Activated gamma-delta T cell (primary cell): ENCODE data around the gene TMCC3.
"Not testable (repeated sequence)": the region's sequence is repeated elsewhere in the genome, so short reads cannot be mapped to it uniquely, and the experiment has no call there.

ENCODE experiments used
- DNase-seq: peaks from one replicate; lab custom pipeline; 2025; lab: John Stamatoyannopoulos, UW

The TMCC3 gene

DNA sequence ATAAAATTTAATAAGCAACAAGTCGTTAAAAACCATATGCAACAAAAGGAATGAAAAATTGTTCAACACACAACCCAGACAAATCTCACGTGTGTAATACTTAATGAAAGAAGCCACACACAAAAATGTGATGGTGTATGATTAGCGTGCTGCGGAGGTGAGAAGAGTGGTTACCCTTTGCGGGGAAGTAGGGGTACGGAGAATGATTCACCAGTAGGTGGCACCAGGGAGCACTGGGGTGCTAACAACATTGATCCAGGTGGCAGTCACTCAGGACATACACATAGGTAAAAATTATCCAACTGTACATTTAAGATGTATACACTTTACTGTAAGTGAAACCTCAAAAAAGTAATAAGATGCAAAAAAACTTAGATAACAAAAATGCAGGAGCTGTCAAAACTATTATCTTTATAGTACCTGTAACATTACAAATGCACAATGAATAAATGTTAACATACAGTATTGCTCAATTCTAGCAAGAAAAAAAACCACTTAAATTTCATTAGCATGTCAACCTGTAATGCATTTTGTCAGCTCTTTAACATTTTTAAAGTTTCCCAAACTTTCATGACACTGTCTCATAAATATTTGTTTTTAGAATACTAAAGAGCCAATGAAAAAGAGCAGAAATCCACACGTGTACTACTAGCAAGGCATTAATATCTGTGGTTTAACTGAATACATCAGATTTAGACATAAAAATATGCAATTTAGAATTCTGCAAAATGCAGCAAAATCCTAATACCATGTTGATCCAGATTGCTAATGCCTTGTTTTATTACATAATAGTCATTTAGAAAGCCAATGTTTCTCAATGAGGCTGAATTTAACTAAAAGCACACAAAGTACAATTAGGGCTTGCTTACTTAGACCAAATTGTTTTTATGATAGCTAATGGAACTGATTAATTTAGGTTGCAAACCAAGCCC is 46.7 kb downstream of the TMCC3 start:
- no peak for DNase-seq

DNA sequence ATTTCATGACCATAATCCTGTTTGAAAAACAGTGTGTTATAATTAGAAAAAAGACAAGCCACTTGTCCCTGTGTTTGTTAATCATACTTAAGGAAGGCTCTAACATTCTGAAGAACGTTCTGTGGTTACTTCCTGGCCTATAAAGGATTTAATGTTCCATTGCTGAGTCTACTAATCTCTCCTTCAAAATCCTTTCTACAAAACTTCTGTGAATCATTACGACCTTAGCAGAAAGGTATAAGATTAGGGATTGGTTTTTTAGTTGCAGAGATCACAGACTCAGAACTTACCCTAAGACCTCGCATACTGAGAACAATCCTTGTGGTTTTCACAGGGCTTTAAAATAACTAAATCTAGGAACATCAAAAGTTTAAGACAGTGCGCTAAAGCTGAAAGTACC is 48.3 kb downstream of the TMCC3 start:
- no peak for DNase-seq

DNA sequence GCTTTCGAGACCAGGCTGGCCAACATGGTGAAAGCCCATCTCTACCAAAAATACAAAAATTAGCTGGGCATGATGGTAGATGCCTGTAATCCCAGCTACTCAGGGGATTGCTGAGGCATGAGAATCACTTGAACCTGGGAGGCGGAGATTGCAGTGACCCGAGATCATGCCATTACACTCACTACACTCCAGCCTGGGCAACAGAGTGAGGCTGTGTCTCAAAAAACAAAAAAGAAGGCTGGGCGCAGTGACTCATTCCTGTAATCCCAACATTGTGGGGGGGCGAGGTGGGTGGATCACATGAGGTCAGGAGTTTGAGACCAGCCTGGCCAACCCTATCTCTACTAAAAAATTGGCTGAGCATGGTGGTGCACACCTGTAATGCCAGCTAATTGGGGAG is 49.0 kb downstream of the TMCC3 start:
- DNase-seq: not testable (repeated sequence)

DNA sequence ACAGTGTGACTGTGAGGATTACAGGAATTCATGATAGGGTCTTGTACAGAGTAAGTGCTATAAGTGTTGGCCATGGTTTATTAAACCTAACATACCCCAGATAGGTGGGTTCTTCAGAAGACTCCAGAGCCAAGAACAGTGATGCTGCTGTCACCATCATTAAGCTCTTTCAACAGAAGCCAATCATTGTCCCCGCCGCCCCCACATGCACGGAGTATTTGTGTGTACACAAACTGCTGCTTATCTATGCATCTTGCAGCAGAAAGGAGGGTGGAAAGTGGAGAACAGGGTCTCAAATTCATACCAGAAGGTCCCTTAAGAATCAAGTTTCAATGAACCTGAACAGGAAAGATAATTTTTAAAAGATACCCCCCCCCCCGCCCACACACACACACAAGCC is 51.2 kb downstream of the TMCC3 start:
- DNase-seq: no peak

DNA sequence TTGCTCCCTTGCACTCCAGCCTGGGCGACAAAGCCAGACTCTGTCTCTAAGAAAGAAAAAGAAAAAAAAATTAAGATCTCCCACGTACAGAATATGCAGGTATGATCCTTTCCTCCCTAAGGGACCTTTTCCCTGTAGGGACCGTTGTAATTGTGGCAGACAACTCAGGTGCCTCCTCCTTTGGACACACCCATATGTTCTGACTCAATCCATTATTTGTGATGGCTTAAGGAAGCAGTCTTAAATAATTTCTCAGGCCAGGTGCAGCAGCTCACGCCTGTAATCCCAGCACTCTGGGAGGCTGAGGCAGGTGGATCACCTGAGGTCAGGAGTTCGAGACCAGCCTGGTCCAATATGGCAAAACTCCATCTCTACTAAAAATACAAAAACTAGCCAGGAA is 53.1 kb downstream of the TMCC3 start:
- DNase-seq: no peak

DNA sequence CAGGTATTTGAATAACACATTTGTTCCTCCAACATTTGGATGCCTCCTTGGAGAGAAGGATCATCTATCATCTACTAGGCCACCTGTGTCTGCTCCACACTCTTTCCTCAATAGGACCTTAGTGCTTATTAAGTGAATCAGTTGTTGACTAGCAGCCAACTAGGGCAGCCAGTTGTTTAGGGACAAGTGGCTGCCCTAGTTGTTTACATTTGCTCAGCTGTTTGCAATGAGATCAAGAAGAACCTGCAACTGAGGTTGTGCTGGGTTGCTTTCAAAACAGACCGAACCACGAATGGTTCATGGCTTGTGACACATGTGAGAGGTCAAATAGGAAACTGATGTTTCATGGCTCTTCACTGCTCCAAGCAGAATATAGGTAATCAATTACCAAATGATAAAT is 53.8 kb downstream of the TMCC3 start:
- no peak for DNase-seq

DNA sequence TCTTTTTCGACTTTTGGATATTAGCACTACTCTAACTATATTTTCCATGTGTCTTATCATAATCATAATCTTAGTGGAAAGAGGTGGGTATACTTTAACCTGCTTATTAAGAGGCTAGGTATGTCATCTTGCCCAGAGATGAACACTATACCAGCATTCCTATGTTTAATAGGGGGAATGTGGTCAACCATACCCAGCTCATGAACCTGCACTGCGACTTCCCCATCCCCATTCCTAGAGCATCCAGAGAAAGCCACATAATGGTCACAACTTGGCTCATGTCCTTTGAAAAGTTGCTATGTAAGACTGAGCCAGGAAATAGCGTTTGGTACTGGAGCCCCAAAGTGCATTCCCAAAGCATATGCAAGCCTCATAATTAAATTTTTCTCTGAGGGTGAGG is 55.2 kb downstream of the TMCC3 start:
- DNase-seq: no peak

DNA sequence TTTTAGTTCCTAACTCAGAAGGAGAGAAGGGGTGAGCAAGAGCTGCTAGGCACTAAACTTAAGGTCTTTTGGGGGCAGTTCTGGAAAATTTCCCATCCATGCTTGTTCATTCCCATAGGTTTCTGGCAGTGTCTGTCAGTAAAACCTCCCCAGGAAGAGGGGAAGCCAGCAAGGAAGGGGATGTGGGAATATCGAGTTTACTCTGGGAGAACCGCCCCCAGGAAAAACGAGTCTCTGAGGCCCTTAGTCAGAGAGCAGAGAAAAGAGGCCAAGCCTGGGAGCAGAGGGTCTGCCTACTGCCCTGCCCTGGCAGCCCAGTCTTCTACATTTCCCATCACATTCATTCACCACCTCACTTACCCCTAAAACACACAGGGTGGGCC is 55.9 kb downstream of the TMCC3 start:
- DNase-seq: no peak

DNA sequence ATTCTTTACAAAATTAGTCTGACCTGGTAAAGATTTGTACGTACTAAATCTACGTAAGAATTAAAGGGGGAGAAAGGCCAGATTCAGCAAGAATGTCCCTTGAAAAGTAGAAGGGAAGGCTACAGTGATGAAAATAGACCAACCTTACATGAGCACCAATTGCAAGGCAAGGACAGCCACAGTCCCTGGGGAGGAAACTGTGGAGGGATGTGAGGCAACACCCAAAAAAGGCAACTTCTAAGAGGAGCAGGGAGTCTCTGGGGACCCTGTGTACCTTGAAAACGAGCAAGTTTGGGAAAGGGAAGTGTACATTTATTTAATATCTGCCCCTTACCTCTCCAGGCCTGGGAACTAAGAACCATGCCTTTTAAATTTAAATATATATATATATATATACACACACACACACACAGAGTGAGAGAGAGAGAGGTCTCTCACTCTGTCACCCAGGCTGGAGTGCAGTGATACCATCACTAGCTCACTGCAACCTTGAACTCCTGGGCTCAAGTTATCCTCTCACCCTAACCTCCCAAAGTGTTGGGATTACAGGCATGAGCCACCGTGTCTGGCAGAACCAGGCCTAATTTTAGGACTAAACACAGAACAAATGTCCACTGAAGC is 56.4 kb downstream of the TMCC3 start:
- DNase-seq: no peak

DNA sequence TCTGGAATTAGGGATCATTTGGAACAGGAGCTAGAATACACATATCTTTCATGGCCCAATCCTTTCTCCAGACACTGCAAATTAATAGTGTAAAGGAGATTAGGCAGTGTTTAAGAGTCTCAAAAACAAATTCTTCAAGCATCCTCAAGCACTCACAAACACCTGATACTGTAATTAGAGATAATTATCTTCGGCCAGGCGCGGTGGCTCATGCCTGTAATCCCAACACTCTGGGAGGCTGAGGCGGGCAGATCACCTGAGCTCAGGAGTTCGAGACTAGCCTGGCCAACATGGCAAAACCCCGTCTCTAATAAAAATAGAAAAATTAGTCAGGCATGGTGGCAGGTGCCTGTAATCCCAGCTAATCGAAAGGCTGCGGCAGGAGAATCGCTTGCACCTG is 57.6 kb downstream of the TMCC3 start:
- not testable (repeated sequence) for DNase-seq

DNA sequence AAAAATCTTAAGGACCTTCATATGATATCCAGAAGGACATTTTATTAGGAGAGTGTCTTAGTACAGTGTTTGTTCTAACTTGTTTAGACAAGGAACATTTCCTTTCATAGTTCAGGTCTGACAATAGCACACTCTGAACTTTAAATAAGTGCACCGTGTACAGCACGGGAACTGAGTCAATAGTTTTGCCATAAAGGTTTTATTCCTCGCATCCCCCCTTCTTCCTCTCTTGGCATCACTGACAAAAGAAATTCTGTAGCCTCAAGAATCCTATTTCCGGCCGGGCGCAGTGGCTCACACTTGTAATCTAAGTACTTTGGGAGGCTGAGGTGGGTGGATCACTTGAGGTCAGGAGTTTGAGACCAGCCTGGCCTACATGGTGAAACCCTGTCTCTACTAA is 58.3 kb downstream of the TMCC3 start:
- no peak for DNase-seq

DNA sequence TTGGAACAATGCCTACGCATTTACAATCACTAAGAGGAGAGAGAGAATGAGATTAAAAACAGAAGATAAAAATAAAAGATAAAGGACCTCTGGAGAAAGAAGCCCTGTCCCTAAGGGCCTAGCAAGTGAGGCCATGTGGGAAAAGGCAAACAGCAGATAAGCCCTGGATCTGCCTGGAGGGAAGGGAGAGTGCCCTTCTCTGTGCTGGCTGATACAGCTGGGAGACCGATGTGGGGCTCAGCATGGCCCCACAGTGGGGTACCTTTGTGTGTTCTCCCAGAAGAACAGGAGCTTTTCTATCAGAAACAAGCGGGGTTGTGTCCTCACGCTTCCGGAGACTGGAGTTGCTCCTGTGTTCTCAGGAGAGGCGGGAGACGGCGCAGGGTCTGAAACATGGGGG is 59.9 kb downstream of the TMCC3 start:
- no peak for DNase-seq

DNA sequence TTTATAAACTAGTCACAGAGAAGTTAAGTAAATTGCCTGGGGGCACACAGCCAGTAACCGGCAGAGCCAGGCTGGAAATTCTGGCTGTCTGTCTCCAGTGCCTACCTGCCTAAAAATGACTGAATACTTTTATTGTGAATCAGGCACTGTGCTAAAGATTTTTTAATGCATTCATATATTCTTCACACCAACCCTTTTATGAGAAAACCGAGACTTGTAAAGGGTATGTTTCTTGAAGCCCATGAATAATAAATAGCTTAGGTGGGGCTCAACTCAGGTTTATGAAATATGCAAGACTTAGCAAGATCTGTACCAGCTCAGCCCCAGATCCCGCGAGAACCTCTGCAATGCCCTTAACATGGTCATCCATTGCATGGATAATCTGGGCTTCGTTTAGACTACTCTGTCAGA is 60.8 kb downstream of the TMCC3 start:
- DNase-seq: no peak

DNA sequence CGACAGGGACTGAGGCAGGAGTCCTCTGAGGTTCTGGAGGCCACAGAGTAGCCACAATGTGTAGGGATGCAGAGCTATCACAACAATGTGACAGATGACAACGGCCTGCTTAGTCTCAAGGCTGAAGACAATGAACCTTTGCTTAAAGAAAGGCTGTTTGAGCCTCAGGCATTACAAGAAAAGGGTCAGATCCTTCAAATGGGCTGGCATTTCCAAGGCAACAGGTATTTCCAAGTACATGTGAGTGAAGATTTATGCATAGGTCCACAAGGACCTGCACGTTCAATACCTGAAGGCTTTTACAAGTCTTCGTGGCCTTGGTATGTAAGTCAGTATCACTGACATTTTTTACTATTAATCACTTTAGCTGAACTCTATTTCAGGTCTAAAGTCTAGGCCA is 62.0 kb downstream of the TMCC3 start:
- DNase-seq: no peak

DNA sequence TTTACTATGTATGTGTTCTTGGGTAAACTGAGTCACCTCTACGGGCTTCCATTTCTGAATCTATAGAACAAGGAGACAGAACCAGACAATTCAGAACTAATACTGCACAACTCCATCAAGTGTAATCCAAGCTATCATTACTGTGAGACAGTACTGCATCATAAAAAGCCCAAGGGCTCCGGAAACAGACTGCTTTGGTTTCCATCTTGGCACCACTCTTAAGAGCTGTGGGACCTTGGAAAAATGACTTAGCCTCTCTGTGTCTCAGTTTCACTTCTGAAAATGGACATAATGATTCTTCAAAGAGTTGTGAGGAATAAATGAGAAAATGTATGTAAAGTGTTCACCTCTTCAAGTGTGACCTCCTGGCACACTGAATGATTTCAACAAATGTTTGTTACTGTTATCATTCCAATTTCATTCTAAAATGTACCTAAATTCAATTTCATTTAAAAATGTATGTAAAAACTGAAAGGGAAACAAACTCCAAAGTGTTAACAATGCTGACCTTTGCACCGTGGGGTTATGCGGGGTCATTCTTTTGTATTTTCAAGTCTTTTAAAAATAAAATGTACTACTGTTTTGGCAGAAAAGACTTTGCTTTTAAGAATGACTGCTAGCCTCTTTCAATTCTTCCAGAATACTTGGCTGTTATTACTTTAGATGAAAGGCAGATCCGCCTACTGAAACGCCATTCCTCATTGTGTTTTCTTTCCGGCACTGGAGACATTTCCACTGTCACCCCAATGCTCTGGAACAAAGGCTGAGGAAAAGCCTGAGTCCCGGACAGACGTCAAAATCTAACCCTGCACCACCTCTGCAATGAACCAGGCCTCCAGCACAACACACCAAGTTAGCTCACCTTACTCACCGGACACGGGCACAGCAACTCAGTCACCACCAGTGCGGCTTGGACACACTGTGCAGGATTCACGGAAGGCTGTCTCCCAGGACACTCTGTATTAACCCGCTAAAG is 62.8 kb downstream of the TMCC3 start:
- no peak for DNase-seq

DNA sequence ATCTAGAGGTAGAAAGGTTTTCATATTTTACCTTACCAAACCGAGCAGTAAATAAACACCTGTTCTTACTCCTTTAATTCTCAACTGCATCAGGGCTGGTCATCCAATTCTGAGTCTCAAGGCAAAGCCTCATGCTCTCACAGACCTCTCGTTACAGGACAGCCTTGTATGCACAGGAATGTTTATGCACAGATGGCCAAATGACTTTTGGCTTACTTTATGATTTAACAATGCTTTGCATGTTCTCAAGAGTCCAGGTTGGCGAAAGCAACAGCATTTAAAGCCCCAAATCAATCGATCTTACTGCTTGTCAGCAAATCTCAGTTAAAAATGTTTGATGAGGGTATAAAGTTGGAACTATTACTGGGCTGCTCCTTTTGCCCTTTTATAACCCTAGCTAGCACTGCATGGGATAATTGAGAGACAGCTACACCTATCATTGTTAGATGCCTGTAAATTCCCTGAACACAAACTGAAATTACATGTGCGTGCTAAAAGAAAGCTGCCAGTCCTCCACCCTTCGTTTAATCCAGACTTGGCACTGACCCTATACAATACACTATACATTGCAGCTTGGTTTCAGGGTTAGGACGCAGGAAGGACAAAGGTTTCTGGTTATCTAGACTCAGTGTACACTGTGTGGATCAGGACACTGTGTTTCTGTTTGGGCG is 63.6 kb downstream of the TMCC3 start:
- no peak for DNase-seq

DNA sequence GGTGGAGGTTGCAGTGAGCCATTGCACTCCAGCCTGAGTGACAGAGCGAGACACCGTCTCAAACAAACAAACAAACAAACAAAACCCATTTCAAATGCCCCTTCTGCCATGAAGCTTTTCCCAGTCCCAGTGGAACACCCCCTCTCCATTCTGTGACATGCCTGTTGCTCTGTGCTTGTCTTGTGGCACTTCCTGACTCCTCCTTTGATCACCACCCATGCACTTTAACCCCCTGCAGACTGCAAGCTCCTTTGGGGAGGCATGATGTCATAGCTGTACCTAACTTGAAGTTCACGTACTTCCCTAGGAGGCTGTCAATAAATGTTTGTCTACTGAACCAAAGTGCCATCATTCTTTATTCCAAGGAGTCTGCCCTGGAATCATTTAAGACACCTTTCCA is 64.7 kb downstream of the TMCC3 start:
- DNase-seq: no peak

DNA sequence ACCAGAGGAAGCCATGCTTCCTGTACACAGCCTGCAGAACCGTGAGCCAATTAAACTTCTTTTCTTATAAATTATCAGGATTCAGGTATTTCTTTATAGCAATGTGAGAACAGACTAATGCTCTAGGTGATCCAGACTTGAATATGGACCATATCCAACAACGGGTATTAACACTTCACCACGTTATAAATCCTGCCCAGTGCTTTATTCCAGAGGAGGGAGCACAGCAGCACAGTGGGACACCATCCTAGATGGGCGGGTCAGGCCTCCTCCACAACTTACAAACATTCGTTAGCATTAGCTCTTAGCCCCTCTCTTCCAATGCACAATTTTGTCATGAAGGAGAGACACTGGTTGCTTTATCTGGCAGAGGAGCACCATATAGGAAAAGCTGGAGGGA is 66.0 kb downstream of the TMCC3 start:
- no peak for DNase-seq

DNA sequence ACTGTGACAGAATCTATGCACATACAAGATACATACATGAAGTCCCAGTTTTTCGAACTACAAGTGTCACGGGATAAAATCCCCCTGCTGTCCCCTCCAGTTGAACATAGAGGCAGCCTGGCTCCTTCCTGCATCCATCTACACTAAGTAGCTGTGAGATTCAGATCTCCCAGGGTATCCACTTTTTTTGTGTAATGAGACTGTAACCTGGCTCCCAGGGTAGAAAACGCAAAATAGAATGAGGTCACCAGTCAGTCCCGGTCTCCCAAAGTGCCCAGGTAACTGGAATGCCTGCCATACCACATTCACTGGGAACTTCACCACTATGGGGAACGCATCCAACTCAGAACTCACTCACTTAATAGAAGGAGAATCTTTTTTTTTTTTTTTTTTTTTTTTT is 67.8 kb downstream of the TMCC3 start:
- DNase-seq: no peak

DNA sequence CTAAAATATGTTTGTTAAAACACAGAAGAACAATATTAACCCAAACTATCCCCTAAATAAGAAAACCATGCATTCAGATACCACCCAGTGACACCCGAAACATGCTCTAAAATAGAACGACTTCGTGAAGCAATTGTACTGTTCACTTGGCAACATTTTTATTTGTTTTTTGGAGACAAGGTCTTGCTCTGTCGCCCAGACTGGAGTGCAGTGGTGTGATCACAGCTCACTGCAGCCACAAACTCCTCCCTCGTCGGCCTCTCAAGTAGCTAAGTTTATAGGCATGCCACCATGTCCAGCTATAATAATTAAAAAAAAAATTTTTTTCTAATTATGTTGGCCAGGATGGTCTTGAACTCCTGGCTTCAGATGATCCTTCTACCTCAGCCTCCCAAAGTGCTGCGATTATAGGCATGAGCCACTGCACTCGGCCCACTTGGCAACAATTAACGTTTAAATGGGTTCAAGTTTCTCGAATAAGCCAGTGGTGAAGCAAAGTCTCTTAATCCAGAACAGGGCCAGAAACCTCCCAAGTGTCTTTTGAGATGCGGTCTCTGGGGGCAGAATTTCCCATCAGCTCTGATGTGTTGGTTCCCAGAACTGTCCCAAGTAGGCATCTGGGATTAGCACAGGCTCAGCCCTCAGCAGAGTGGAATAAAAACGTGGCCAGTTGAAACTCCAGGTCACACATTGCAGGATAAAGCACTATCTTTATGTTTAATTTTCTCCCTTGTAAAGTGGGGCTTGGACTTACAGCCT is 74.5 kb downstream of the TMCC3 start:
- no peak for DNase-seq

DNA sequence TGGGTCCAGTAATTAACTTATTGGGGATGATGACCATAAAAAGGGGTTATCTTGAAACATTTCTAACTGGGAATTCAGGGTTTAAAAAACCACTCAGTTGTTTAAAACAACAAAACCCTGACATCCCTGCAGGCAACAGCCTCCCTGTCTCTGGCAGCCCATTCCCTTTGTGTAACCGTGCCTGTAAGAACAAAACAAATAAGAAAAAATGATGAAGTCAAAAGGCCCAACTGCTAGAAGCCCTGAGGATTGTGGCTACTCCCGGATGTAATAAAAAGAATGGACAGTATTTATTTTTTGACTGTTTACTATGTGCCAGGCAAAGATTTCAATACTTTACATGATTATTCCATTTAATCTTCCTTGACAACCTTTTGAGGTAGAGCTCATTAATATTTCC is 75.3 kb downstream of the TMCC3 start:
- DNase-seq: no peak
